ENCODE results near the gene ULK3.

DNA sequence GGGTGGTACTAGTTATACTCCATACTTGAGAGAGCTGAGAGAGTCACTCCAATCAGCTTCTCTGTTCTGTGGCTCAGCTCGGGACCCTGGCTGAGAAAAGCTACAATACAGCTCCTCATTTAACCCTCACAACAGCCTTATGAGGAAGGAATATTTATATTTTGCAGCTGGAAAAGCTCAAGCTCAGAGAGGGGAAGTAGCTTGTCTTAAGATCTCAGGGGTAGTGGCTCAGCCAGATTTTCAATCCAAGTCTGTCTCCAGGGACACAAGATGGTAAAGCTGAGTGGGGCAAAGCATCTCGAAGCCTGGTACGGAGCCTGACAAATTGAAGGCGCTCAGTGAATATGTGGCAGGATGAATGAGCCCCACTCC is 15.4 kb upstream of the ULK3 start:
- TF ChIP-seq, protein P1, sequence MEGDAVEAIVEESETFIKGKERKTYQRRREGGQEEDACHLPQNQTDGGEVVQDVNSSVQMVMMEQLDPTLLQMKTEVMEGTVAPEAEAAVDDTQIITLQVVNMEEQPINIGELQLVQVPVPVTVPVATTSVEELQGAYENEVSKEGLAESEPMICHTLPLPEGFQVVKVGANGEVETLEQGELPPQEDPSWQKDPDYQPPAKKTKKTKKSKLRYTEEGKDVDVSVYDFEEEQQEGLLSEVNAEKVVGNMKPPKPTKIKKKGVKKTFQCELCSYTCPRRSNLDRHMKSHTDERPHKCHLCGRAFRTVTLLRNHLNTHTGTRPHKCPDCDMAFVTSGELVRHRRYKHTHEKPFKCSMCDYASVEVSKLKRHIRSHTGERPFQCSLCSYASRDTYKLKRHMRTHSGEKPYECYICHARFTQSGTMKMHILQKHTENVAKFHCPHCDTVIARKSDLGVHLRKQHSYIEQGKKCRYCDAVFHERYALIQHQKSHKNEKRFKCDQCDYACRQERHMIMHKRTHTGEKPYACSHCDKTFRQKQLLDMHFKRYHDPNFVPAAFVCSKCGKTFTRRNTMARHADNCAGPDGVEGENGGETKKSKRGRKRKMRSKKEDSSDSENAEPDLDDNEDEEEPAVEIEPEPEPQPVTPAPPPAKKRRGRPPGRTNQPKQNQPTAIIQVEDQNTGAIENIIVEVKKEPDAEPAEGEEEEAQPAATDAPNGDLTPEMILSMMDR (IDR thresholded peaks at IDR 0.05), result no peak
- no peak for TF ChIP-seq POLR2A (IDR thresholded peaks at IDR 0.05)

Data from esophagus squamous epithelium (tissue), 4 donors.